Measurements from ENCODE around the gene WNK2.

WNK2 gene

GRCh38 chr9:93268551-93269314 is 84.8 kb downstream of the WNK2 start:
- peak; percentile 88 for DNase-seq

- no peak for DNase-seq
Measured at GRCh38 chr9:93270976-93271375, 87.0 kb downstream of the WNK2 start.

- no peak for DNase-seq
Measured at GRCh38 chr9:93276973-93277372, 93.0 kb downstream of the WNK2 start.

- no peak for DNase-seq
Measured at GRCh38 chr9:93278144-93278543, 94.2 kb downstream of the WNK2 start.

- DNase-seq: no peak
Measured at GRCh38 chr9:93280661-93281259, 96.8 kb downstream of the WNK2 start.

GRCh38 chr9:93286252-93287188 is 102.6 kb downstream of the WNK2 start:
- DNase-seq: no peak

- DNase-seq: no peak
Measured at GRCh38 chr9:93287189-93287552, 103.2 kb downstream of the WNK2 start.

GRCh38 chr9:93287593-93287992 is 103.7 kb downstream of the WNK2 start:
- no peak for DNase-seq

- no peak for DNase-seq
Measured at GRCh38 chr9:93288341-93288740, 104.4 kb downstream of the WNK2 start.

- no peak for DNase-seq
Measured at GRCh38 chr9:93288891-93289883, 105.2 kb downstream of the WNK2 start.

GRCh38 chr9:93290495-93291434 is 106.8 kb downstream of the WNK2 start:
- no peak for DNase-seq

- DNase-seq: no peak
Measured at GRCh38 chr9:93291536-93292287, 107.8 kb downstream of the WNK2 start.

- no peak for DNase-seq
Measured at GRCh38 chr9:93292288-93292615, 108.3 kb downstream of the WNK2 start.

GRCh38 chr9:93292664-93293328 is 108.9 kb downstream of the WNK2 start:
- no peak for DNase-seq

GRCh38 chr9:93294011-93294410 is 110.1 kb downstream of the WNK2 start:
- DNase-seq: no peak

GRCh38 chr9:93295031-93295430 is 111.1 kb downstream of the WNK2 start:
- DNase-seq: no peak

- DNase-seq: no peak
Measured at GRCh38 chr9:93295456-93296076, 111.6 kb downstream of the WNK2 start.

- no peak for DNase-seq
Measured at GRCh38 chr9:93296889-93297480, 113.0 kb downstream of the WNK2 start.
